ENCODE data around the gene BEND6. TPM values are rescaled to one million over a fixed set of nuclear protein-coding genes. Genes with fewer than 3 reads are reported as not detected.

BEND6 gene
- total RNA-seq, 2 donors from 2014 or later = 0.26 TPM; not detected in 1

- Histone ChIP-seq H3K27ac (no peak overlapping the region), H3K4me3 (no peak overlapping the region), H3K4me1 (no peaks in the 10 kb centered on the region), H3K36me3 (replicated peaks in 1 of 2; ENCODE audit: insufficient read depth in 1 of 2, low read depth in 2 of 2) (no peaks in the 10 kb centered on the region), H3K27me3 (peaks cover 0 to 7% of the 10 kb centered on the region in 2 donors), H3K9me3 (no peaks in the 10 kb centered on the region)
- ATAC-seq = no peak
- 25 to 33% methylated on average over 2 of the region's 2 CpGs for WGBS, 2 donors
- no peak for TF ChIP-seq POLR2A (IDR thresholded peaks at IDR 0.05)
- TF ChIP-seq, protein P1, sequence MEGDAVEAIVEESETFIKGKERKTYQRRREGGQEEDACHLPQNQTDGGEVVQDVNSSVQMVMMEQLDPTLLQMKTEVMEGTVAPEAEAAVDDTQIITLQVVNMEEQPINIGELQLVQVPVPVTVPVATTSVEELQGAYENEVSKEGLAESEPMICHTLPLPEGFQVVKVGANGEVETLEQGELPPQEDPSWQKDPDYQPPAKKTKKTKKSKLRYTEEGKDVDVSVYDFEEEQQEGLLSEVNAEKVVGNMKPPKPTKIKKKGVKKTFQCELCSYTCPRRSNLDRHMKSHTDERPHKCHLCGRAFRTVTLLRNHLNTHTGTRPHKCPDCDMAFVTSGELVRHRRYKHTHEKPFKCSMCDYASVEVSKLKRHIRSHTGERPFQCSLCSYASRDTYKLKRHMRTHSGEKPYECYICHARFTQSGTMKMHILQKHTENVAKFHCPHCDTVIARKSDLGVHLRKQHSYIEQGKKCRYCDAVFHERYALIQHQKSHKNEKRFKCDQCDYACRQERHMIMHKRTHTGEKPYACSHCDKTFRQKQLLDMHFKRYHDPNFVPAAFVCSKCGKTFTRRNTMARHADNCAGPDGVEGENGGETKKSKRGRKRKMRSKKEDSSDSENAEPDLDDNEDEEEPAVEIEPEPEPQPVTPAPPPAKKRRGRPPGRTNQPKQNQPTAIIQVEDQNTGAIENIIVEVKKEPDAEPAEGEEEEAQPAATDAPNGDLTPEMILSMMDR (IDR thresholded peaks at IDR 0.05) = no peak
- intact Hi-C loops (cut with DNase I) = no loop called here
- no peak for DNase-seq
Measured at GRCh38 chr6:56916849-56917551, 37.9 kb upstream of the BEND6 start.

- no peak for ATAC-seq
Measured at GRCh38 chr6:56922645-56923044, 32.3 kb upstream of the BEND6 start.

DNA sequence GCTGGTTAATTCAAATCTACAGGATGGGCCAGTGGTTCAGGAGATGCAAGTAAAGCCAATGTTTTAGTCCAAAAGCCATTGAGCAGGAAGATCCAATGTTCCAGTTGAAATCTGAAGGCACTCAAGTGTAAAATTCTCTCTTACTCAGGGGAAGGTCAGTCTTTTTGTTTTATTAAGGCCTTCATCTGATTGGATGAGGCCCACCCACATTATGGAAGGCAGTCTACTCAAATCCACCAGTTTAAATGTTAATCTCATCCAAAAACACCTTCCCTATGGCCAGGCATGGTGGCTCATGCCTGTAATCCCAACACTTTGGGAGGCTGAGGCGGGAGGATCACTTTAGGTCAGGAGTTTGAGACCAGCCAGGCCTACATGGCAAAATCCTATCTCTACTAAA, 31.3 kb upstream of the BEND6 start:
- ATAC-seq = no peak
- DNase-seq = no peak
- intact Hi-C loops (cut with DNase I) = no loop called here
- Histone ChIP-seq H3K4me1 (no peaks in the 10 kb centered on the region), H3K4me3 (no peak overlapping the region), H3K36me3 (replicated peaks in 1 of 2; ENCODE audit: insufficient read depth in 1 of 2, low read depth in 2 of 2) (no peaks in the 10 kb centered on the region), H3K27ac (no peak overlapping the region), H3K27me3 (peaks cover 0 to 1% of the 10 kb centered on the region in 2 donors), H3K9me3 (no peaks in the 10 kb centered on the region)
- 93 to 100% methylated on average over 1 of the region's 1 CpG for WGBS, 2 donors
- TF ChIP-seq, protein P1 (IDR thresholded peaks at IDR 0.05) = no peak
- no peak for TF ChIP-seq POLR2A (IDR thresholded peaks at IDR 0.05)

More at GRCh38 chr6:56922645-56923044, 32.3 kb upstream of the BEND6 start:
- DNase-seq = no peak
- intact Hi-C loops (cut with DNase I) = no loop called here
- Histone ChIP-seq H3K9me3 (no peaks in the 10 kb centered on the region), H3K27me3 (peaks cover 0 to 7% of the 10 kb centered on the region in 2 donors), H3K4me1 (no peaks in the 10 kb centered on the region), H3K36me3 (replicated peaks in 1 of 2; ENCODE audit: insufficient read depth in 1 of 2, low read depth in 2 of 2) (no peaks in the 10 kb centered on the region), H3K27ac (no peak overlapping the region), H3K4me3 (no peak overlapping the region)
- TF ChIP-seq, protein P1 (IDR thresholded peaks at IDR 0.05) = no peak
- TF ChIP-seq POLR2A (IDR thresholded peaks at IDR 0.05) = no peak

GRCh38 chr6:56927538-56928453, 27.1 kb upstream of the BEND6 start:
- WGBS, 2 donors = 22 to 29% methylated on average over 4 of the region's 4 CpGs
- TF ChIP-seq, protein P1 (IDR thresholded peaks at IDR 0.05) = no peak
- no peak for TF ChIP-seq POLR2A (IDR thresholded peaks at IDR 0.05)
- intact Hi-C loops (cut with DNase I) = no loop called here

More at GRCh38 chr6:56927538-56928453, 27.1 kb upstream of the BEND6 start:
- ATAC-seq (no peak), DNase-seq (no peak)
- no peaks in the 10 kb centered on the region for H3K4me1 ChIP-seq
- no peaks in the 10 kb centered on the region for H3K27me3 ChIP-seq
- no peak overlapping the region for H3K27ac ChIP-seq
- H3K9me3 ChIP-seq = no peaks in the 10 kb centered on the region
- H3K4me3 ChIP-seq = no peak overlapping the region
- H3K36me3 ChIP-seq (replicated peaks in 1 of 2; ENCODE audit: insufficient read depth in 1 of 2, low read depth in 2 of 2) = no peaks in the 10 kb centered on the region

Data from body of pancreas (tissue), 4 donors.